GM12891 (cell line): ENCODE results near the gene PRKAR1B.

Experiments
- DNase-seq: peaks from one replicate; pipeline ENCODE4 v3.0.0; 2011; ENCODE audit warnings: low spot score; ENCODE audit not compliant: insufficient read length
- FAIRE-seq: peaks from 2 replicates; lab custom pipeline; 2011; peaks lifted over from hg19 to GRCh38; lab: Jason Lieb, UNC
- PAX5 ChIP-seq: IDR thresholded peaks from 2 replicates; pipeline ENCODE4 v1.6.1; 2011; ENCODE audit warnings: low read length, moderate library complexity, mild to moderate bottlenecking; ENCODE audit not compliant: insufficient read depth, severe bottlenecking
- POLR2A ChIP-seq: IDR thresholded peaks from 2 replicates; pipeline ENCODE4 v1.6.1; 2011; ENCODE audit warnings: low read depth, low read length, control low read depth
- POLR2AphosphoS5 ChIP-seq: IDR thresholded peaks from 2 replicates; pipeline ENCODE4 v1.6.1; 2011; ENCODE audit warnings: low read depth, low read length, control low read depth
- POU2F2 ChIP-seq: IDR thresholded peaks from 2 replicates; pipeline ENCODE4 v1.6.1; 2011; ENCODE audit warnings: low read depth, mild to moderate bottlenecking, control low read depth, low read length, moderate library complexity
- SPI1 ChIP-seq: IDR thresholded peaks from 2 replicates; pipeline ENCODE4 v1.6.1; 2011; ENCODE audit warnings: low read depth, low read length, control low read depth
- TAF1 ChIP-seq: IDR thresholded peaks from 2 replicates; pipeline ENCODE4 v1.6.1; 2011; ENCODE audit warnings: low read depth, low read length, control low read depth

Gene PRKAR1B

GRCh38 chr7:513521-514166 is 213.4 kb downstream of the PRKAR1B start:
- TF ChIP-seq POLR2AphosphoS5, result no peak
- TF ChIP-seq TAF1, result no peak
- TF ChIP-seq PAX5, result no peak
- TF ChIP-seq POU2F2, result no peak
- TF ChIP-seq POLR2A, result no peak
- no peak for TF ChIP-seq SPI1
- no peak for DNase-seq
- no peak for FAIRE-seq

DNA sequence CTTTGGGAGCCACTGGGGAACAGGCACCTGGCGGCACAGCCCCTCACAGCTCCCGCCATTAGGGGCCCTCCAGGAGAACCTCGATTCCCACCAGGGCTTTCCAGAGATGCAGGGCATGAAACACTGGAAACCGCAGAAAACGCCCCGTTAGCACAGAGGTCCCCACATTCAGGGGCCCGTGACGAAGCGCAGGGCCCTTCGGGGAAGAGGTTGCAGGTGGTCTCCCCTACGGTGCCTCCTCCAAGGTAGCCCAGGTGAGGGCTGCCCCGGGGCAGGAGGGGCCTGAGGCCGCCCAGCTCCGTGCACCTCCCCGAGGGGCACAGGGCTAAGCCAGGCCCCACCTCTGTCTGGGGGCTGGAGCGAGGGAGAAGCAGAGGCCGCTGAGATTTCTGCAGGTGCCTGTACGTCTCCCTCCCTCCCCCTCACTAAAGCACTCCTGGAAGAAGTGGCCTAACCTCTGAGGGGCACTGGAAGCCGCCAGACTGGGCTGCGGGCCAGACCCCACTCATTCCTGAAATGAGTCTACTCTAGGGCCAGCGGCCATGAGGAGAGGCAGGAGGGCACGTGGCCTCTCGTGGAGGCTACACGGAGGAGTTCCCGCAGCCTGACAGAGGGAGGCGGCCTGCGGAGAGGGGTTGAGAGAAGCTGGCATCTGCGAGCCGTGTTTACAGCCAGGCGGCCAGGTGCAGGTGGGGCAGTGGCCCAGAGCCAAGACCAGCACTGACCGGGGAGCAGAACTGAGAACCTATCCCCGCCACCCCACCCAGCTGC is 214.4 kb downstream of the PRKAR1B start:
- FAIRE-seq, result no peak

DNA sequence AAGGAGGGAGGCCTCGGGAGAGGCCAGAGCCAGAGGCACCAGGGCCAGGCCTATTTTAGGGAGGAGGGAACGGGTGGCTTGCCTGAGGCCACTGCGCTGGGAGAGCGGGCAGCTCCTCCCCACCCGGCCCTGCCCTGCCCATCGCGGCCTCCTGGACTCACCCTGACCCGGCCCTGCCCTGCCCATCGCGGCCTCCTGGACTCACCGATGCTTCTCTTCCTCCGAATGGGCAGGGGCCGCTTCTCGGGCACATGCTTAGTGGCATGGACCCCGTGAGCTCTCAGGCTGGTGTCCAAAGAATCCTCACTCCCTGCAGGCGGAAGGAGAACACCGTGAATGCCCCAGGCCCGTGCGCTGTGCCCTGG is 215.0 kb downstream of the PRKAR1B start:
- no peak for DNase-seq
- no peak for TF ChIP-seq PAX5
- FAIRE-seq, result no peak

More for the DNA sequence above, 214.4 kb downstream of the PRKAR1B start:
- no peak for TF ChIP-seq POLR2A
- TF ChIP-seq POU2F2, result no peak
- TF ChIP-seq POLR2AphosphoS5, result no peak
- TF ChIP-seq PAX5, result no peak
- TF ChIP-seq SPI1, result no peak
- TF ChIP-seq TAF1, result no peak
- no peak for DNase-seq

- DNase-seq (no peak), FAIRE-seq (no peak)
- TF ChIP-seq TAF1 (no peak), POLR2AphosphoS5 (no peak), SPI1 (no peak), POLR2A (no peak), PAX5 (no peak), POU2F2 (no peak)
These were observed 215.5 kb downstream of the PRKAR1B start for GRCh38 chr7:511476-512145.

- TF ChIP-seq POU2F2, result no peak
- TF ChIP-seq POLR2A, result no peak
- TF ChIP-seq POLR2AphosphoS5, result no peak
- TF ChIP-seq SPI1, result no peak
- no peak for TF ChIP-seq TAF1
- TF ChIP-seq PAX5, result no peak
- FAIRE-seq, result no peak
- no peak for DNase-seq
These were observed 216.2 kb downstream of the PRKAR1B start for GRCh38 chr7:510782-511281.

GRCh38 chr7:510131-510481 is 217.0 kb downstream of the PRKAR1B start:
- DNase-seq (no peak), FAIRE-seq (no peak)
- no peak for TF ChIP-seq POLR2AphosphoS5
- TF ChIP-seq PAX5, result no peak
- no peak for TF ChIP-seq TAF1
- TF ChIP-seq POLR2A, result no peak
- no peak for TF ChIP-seq SPI1
- TF ChIP-seq POU2F2, result no peak

DNA sequence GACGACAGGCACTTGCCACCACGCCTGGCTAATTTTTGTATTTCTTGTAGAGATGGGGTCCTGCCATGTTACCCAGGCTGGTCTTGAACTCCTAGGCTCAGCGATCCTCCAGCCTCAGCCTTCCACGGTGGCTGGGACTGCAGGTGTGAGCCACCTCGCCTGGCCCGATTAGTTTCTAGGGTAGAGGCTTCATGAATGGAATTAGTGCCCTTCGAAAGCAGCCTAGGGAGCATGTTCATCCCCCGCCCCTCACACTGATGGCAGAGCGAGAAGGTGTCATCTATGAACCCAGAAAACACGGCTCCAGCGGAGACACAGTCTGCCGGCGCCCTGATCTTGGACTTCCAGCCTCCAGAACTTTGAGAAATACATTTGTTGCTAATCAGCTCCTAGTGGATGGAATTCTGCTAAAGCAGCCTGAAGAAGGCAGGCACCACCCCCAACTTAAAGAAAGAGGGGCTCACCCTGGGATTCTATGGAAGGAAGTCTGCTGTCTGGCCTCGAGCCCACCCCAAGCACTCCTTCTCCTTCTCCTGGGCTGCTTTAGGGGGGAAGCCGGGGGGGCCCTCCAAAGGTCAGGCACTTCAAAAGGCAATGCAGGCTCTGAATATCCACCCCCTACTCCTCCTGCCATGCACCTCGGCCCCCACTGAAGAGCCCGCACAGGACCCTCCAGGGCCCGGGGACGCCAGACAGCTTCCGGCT is 217.5 kb downstream of the PRKAR1B start:
- FAIRE-seq, result no peak
- no peak for DNase-seq
- TF ChIP-seq PAX5, result no peak
- no peak for TF ChIP-seq SPI1
- no peak for TF ChIP-seq POLR2A
- no peak for TF ChIP-seq POU2F2
- TF ChIP-seq TAF1, result no peak
- TF ChIP-seq POLR2AphosphoS5, result no peak

GRCh38 chr7:508461-509170 is 218.5 kb downstream of the PRKAR1B start:
- TF ChIP-seq PAX5 (no peak), POLR2A (no peak), POLR2AphosphoS5 (no peak)
- no peak for FAIRE-seq
- DNase-seq, result no peak
